ENCODE data around the gene METRN. TPM values are rescaled to one million over a fixed set of nuclear protein-coding genes. Genes with fewer than 3 reads are reported as not detected.

The METRN gene
- total and polyA plus RNA-seq, 2 donors (not counting 1 experiment from before 2014, with no cell fraction given), result 5.3 to 35.3 TPM

- no peak overlapping the region for H2AFZ ChIP-seq (ENCODE audit: low read length)
- H4K20me1 ChIP-seq (ENCODE audit: control insufficient read depth, extremely low read depth, insufficient read depth, low read length), result no peaks in the 10 kb centered on the region
- H3K27ac ChIP-seq (ENCODE audit: insufficient read depth, low read length), result no peak overlapping the region
- no peaks in the 10 kb centered on the region for H3K9me3 ChIP-seq (ENCODE audit: control insufficient read depth, insufficient read depth, low read depth, low read length)
- no peak overlapping the region for H3K4me2 ChIP-seq (ENCODE audit: extremely low read depth, insufficient read depth, low read length)
- H3K79me2 ChIP-seq (ENCODE audit: control insufficient read depth, insufficient read depth, low read length), result no peaks in the 10 kb centered on the region
- H3K27me3 ChIP-seq (ENCODE audit: control insufficient read depth, insufficient read depth, low read length), result no peaks in the 10 kb centered on the region
- no peak overlapping the region for H3K9ac ChIP-seq (ENCODE audit: insufficient read depth, low read length)
- no peaks in the 10 kb centered on the region for H3K4me1 ChIP-seq (ENCODE audit: control insufficient read depth, extremely low read depth, insufficient read depth, low read length)
- no peak for DNase-seq (ENCODE audit: low read depth in 2 of 2)
- H3K36me3 ChIP-seq (ENCODE audit: control insufficient read depth, insufficient read depth, low read length), result peaks cover 20% of the 10 kb centered on the region
- TF ChIP-seq CTCF (conservative IDR thresholded peaks at IDR 0.05 in 1 of 2, IDR thresholded peaks at IDR 0.05 in 1 of 2; ENCODE audit: low read depth in 1 of 2, low read length in 2 of 2) (no peak), EZH2 (IDR thresholded peaks at IDR 0.05; ENCODE audit: low read length, missing control alignments) (no peak)
- no peak overlapping the region for H3K4me3 ChIP-seq (replicated peaks in 1 of 4; ENCODE audit: control extremely low read depth in 1 of 4, insufficient read depth in 1 of 4, low read depth in 3 of 4, low read length in 4 of 4)
These were observed 15.1 kb downstream of the METRN start for GRCh38 chr16:729768-730665.

- no peaks in the 10 kb centered on the region for H3K9me3 ChIP-seq (ENCODE audit: control insufficient read depth, insufficient read depth, low read depth, low read length)
- H3K27me3 ChIP-seq (ENCODE audit: control insufficient read depth, insufficient read depth, low read length), result no peaks in the 10 kb centered on the region
- peaks cover 21% of the 10 kb centered on the region for H3K36me3 ChIP-seq (ENCODE audit: control insufficient read depth, insufficient read depth, low read length)
- H3K4me3 ChIP-seq (replicated peaks in 1 of 4; ENCODE audit: control extremely low read depth in 1 of 4, insufficient read depth in 1 of 4, low read depth in 3 of 4, low read length in 4 of 4), result no peak overlapping the region
- TF ChIP-seq EZH2 (IDR thresholded peaks at IDR 0.05; ENCODE audit: low read length, missing control alignments) (no peak), CTCF (conservative IDR thresholded peaks at IDR 0.05 in 1 of 2, IDR thresholded peaks at IDR 0.05 in 1 of 2; ENCODE audit: low read depth in 1 of 2, low read length in 2 of 2) (no peak)
- no peak overlapping the region for H3K9ac ChIP-seq (ENCODE audit: insufficient read depth, low read length)
- no peaks in the 10 kb centered on the region for H4K20me1 ChIP-seq (ENCODE audit: control insufficient read depth, extremely low read depth, insufficient read depth, low read length)
- H3K4me2 ChIP-seq (ENCODE audit: extremely low read depth, insufficient read depth, low read length), result no peak overlapping the region
- no peaks in the 10 kb centered on the region for H3K4me1 ChIP-seq (ENCODE audit: control insufficient read depth, extremely low read depth, insufficient read depth, low read length)
- H2AFZ ChIP-seq (ENCODE audit: low read length), result no peak overlapping the region
- no peaks in the 10 kb centered on the region for H3K79me2 ChIP-seq (ENCODE audit: control insufficient read depth, insufficient read depth, low read length)
- H3K27ac ChIP-seq (ENCODE audit: insufficient read depth, low read length), result no peak overlapping the region
- no peak for DNase-seq (ENCODE audit: low read depth in 2 of 2)
These were observed 16.0 kb downstream of the METRN start for GRCh38 chr16:730666-731509.

GRCh38 chr16:732332-732731 is 17.4 kb downstream of the METRN start:
- Histone ChIP-seq H3K79me2 (ENCODE audit: control insufficient read depth, insufficient read depth, low read length) (no peaks in the 10 kb centered on the region), H4K20me1 (ENCODE audit: control insufficient read depth, extremely low read depth, insufficient read depth, low read length) (no peaks in the 10 kb centered on the region), H2AFZ (ENCODE audit: low read length) (no peak overlapping the region), H3K4me1 (ENCODE audit: control insufficient read depth, extremely low read depth, insufficient read depth, low read length) (no peaks in the 10 kb centered on the region), H3K27me3 (ENCODE audit: control insufficient read depth, insufficient read depth, low read length) (no peaks in the 10 kb centered on the region), H3K9ac (ENCODE audit: insufficient read depth, low read length) (no peak overlapping the region), H3K36me3 (ENCODE audit: control insufficient read depth, insufficient read depth, low read length) (peaks cover 29% of the 10 kb centered on the region), H3K4me2 (ENCODE audit: extremely low read depth, insufficient read depth, low read length) (no peak overlapping the region), H3K9me3 (ENCODE audit: control insufficient read depth, insufficient read depth, low read depth, low read length) (no peaks in the 10 kb centered on the region), H3K27ac (ENCODE audit: insufficient read depth, low read length) (no peak overlapping the region), H3K4me3 (replicated peaks in 1 of 4; ENCODE audit: control extremely low read depth in 1 of 4, insufficient read depth in 1 of 4, low read depth in 3 of 4, low read length in 4 of 4) (no peak overlapping the region)
- TF ChIP-seq EZH2 (IDR thresholded peaks at IDR 0.05; ENCODE audit: low read length, missing control alignments), result no peak
- no peak for TF ChIP-seq CTCF (conservative IDR thresholded peaks at IDR 0.05 in 1 of 2, IDR thresholded peaks at IDR 0.05 in 1 of 2; ENCODE audit: low read depth in 1 of 2, low read length in 2 of 2)
- DNase-seq (ENCODE audit: low read depth in 2 of 2), result no peak

Data from fibroblast of lung (primary cell).